CD4-positive, alpha-beta T cell treated with Interferon alpha-2 for 1 hour (primary cell): ENCODE data around the gene TMEM229B.
"Not testable (repeated sequence)": the region's sequence is repeated elsewhere in the genome, so short reads cannot be mapped to it uniquely, and the experiment has no call there.

ENCODE experiments used
- DNase-seq, 2 donors: peaks; one replicate each; pipeline ENCODE4 v3.0.0-alpha.2; 2020 to 2022

TMEM229B gene

DNA sequence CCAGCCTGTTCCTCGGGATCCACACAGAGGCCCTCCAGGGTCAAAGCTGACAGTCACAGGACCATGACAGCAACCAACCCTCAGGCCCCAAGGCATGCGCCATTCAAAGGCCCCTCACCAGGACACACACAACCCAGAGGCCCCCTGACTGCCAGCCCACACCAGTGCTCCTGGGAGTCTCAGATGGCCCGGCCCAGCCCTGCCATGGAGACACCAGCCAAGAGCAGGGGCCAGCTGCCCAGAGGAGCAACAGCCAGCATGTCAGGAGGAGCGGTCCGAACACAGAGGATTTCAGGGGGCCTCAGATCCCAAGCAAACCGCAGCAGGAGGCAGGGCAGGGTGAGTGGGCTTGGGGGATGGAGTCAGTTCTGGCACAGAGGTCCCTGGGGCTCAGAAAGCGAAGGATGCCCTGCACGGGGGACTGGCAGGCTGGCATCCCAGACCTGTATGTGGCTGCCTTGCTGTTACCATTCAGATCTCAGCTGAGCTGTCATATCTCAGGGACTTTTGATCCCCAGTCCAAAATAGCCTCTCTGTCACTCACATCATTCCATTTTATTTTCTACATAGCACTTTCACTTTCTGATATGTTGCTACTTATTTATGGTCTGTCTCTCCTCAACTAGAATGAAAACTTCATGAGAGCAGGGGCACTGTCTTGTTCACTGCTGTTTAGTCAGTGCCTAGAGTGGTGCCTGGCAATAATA lies 4.8 kb downstream of the TMEM229B start:
- DNase-seq: no peak

DNA sequence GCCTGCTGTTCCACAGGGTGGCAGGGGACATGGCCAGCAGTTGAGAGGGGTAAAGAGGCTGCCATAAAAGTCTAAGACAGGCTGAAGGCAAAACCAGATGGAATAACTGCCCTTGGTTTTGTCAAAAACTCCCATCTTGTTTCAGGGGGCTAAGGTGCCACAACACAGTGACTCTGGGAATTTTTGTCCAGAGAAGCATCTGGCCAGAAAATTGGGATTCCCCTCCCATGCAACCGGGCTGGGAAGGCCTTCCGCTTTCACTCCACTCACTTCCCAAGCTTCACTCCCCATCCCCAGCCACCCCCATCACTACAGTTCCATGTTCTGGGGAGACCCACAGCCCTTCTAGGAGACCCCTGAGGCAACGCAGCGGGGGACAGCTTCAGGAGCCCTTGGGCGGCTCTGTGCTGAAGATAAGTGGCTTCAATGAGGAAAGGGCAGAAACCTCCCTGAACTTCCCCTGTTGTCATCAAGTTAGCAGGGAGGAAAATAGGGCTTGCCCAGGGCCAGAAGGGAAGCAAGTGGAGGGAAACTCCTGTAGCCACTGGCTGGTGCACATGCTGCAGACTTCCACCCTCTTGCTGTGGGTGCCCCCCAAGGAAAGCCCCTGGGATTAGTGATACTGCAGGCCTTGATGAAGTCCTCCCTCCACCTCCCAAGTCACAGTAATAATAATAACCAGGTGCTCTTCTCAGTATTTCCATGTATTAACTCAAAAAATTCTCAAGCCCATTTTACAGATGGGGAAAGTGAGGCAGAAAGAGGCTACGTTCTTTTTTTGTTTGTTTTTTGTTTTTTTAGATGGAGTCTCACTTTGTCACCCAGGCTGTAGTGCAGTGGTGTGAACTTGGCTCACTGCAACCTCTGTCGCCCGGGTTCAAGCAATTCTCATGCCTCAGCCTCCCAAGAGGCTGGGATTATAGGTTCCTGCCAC lies 6.0 kb downstream of the TMEM229B start:
- DNase-seq: no peak

DNA sequence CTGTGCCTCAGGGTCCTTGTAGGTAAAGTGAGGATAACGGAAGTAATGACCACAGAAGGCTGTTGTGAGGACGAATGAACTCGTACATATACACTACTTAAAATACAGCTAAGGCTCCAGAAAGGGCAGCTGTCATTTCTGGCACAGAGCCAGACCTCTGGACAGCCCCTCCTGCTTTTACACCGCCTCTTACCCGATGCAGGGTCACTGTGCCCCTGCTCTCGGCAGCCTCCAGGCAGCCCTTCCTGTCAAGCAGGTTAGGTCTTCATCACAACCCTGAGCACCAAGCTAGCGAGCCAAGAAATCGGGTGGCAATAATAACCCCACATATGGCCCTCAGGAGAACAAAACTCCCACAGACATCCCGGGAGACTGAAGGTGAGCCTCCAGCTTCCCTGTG lies 8.5 kb downstream of the TMEM229B start:
- DNase-seq: no peak

DNA sequence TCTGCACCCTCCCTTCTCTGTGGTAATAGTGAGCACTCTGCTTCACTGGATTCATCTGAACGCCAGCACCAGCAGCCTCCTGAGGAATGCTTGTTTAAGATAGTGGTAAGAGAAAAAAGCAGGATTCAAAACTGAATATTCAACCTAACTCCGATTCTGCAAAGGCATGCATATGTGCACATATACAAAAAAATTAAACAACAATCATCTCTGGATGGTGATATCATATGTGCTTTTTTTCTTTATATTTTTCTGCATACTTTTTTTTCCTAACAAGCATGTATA lies 9.8 kb downstream of the TMEM229B start:
- no peak for DNase-seq

DNA sequence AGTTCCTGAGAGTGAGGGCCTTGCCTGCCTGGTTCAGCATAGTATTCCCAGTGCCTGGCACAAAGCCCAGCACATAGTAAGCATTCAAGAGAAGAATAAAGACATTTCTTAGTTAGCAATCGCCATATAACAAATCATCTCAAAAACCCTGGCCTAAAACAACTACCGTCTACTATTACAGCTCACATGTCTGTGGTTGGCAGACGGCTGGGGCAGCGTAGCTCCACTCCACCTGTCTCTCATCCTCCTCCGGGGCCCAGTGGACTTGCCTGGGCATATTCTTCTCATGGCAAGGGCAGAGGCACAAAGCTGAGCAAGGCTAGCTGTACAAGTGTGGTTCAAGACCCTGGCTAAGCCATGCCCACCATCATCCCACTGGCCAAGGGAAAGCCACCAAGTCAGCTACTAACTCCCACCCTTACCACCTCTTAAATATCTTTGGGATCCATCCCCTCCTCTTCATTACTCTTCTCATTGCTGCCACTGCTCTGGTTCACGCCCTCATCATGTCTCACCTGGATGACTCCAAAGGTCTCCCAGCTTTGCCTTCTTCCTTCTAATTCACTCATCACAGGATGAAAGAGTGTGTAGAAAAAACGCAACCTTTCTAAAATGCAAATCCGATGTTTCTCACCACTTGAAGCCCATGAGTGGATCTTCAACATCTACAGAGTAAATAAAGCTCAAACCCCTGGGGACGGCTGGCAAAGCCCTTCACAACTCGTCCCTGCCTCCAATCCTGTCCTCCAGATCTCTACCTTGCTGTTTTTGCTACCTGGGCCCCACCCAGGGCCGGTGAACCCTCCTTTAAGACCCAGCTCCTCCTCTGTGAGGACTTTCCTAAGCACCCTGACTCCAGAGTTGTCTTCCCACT lies 10.4 kb downstream of the TMEM229B start:
- DNase-seq: no peak

DNA sequence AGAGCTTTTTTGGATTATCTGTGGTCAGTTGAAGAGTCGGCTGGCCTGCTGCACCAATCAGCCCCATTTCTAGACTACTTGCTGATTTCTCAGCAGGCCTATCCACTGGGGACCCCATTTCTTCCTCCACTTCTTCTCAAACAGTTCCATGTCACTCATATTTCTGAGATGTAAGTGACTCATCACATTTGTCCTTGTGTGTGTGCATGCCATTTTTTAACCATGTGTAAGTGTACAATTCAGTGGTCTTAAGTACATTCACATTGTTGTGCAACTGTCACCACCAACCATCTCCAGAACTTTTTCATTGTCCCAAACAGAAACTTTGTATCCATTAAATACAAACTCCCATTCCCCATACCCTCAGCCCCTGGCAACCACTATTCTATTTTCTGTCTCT lies 14.2 kb downstream of the TMEM229B start:
- DNase-seq: no peak

DNA sequence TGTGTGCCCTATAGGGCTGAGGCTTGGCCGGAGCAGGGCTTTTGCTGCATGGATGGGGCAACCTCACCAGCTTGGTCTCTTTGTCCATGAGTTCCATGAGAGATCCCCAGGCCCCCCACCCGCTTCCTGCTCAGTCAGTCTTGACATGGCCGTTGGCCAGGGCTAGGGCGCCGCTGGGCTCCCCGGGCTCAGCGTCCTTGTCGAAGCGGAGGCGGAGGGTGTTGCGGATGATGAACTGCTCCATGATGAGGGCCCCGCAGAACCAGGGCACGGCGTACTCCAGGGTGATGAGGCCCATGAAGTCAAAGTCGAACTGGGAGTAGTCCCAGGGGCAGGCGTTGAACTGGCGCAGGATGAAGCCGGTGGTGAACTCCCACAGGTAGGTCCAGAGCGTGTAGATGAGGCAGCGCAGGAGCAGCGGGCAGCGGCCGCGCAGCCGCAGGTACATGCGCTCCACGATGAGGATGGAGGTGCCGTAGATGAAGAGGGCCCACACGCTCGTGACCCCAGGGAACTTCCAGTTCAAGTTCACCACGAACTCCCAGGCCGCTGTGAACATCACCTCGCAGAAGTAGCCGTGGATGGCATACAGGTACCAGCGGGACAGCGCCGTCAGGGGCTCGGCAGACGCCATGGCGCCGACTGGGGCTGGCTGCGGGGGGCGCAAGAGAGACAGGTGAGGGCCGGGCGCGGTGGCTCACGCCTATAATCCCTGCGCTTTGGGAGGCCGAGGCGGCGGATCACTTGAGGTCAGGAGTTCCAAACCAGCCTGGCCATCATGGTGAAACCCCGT lies 15.0 kb downstream of the TMEM229B start:
- DNase-seq: no peak

DNA sequence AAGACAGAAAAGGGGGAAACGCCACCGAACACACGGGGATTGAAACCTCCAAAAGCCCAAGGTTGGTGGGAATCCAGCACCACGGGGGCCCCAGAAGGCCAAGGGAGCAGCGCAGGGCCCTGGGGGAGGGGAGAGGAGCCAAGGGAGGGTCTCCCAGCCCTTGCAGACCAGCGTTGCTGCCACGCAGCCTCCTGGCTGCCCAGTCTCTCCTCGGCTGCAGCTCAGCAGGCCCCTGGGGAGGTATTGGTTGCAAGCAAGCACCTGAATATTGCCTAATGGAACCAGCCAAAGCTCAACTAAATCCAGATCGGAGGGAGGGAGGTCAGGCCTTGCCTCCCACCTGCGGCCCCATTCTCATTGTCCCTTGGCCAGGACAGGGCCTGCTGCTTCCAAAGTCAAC lies 15.8 kb downstream of the TMEM229B start:
- DNase-seq: no peak

DNA sequence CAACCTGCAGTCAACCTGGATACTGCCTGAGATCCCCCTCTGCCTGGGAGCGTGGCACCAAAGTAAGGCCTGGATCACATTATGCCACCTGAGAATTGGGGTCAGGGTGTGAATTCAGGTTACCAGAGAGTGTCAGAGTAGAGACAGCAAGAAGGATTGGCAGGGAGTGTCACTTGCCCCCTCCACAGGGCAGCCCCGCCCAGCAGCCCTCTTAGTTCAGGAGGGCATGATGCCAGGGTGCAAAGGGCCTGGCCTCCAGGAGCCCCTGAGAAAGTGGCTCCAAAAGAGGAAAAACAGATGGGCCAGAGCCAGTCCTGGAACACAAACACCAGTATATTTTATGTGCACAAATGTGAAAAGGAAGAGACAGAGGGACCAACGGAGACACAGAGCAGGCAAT lies 18.6 kb downstream of the TMEM229B start:
- DNase-seq: no peak

DNA sequence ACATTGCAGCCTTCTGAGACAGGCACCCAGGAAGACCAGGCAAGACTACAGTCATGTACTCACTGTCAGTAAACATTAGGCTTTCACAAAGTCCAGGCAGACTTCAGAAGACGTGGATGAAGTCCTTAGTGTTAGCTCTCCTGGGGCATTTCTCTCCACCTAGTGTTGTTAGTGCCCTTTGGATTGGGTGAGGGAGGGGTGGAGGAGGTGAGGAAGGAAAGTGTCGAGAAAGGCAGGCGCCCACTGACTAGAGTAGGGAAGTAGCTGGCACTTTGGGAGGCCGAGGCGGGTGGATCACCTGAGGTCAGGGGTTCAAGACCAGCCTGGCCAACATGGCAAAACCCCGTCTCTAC lies 20.2 kb downstream of the TMEM229B start:
- DNase-seq: no peak

DNA sequence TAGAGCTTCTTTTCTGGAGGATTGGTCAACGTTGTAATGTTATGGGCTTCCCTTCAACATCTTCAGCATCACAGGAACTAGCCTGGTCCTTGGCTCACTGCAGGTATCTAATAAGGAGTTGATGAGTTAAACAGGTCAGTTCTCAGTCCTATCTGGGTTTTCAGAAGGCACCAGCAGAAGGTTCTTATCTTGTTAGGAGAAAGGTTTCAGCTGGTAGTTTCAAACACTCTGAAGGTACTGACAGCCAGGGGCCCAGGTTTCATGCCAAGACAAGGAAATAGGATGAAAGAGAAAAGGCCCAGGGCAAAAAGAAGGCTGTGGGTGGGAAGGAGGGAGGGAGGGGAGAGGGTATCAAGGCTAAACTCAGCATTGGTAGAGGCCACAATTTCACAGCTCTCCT lies 21.4 kb downstream of the TMEM229B start:
- no peak for DNase-seq

DNA sequence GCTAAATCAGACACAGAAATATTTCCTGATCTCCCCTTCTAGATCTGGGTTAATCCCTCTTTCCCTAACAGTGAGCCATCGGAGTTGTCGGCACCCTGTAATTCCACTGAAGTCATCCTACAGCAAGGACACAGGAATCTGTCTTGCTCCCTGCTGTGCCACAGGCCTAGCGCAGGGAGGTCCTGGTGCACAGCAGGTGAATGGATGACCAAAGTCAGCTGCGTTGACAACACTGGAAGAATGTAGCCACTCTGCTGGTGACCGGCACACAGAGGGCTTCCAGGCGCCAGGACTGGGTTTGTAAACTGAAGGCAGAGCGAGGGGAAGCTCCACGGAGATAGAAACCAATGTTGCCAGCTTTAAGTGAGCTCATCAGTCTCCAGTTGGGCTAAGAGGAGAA lies 23.6 kb downstream of the TMEM229B start:
- DNase-seq: no peak

DNA sequence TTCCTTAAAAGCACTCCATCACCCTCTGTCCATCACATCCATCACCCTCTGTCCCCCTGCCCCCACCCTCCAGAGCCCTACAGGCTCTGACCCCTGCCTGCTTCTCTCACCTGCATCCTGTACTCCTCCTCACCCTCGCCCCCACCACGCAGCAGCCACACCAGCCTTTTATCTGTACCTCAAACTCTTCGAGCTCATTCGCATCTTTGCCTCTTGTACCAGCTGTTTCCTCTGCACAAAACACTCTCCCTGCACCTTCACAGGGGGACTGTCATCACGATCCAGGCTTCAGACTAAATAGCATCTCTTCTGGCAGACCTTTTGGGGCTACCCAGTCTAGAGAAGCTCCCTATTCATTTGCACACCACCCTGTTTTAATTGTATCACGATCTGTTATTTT lies 24.1 kb downstream of the TMEM229B start:
- peak; percentile 5 to 12 for DNase-seq

DNA sequence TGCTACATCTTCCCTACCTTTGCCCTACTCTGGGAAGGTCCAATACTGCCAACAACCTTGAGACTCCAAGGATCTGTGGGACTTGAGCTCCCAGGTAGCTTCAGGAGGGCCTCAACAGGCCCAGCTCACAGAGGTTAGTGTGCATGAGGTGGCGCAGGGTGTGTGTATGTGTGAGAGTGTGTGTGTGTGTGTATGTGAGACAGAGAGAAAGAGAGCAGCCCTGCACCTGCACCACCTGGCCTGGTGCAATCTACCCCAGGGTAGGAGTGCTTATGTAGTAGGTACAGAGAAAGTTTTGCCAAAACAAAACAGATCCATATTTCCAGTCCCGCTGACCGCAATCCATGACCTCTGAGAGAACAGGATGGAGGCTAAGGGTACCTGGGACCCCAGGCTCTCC lies 24.6 kb downstream of the TMEM229B start:
- DNase-seq: no peak

DNA sequence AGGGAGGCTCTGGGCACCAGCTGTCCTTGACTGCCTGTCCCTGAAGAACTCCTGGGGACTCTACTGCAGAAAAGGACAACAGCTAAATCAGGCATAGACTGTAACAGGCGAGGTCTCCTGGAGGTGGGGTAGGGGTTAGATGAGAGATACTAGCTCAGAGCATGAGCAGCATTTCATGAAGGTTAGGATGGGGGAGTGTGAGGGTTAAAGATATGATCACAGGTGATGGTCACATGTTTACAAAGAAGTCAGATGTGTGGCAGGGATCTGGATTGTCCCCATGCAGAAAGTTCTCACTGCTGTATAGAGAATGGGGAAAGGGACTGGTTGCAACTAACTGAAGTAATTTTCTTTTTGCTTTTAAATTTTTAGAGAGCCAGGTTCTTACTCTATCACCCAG lies 26.5 kb downstream of the TMEM229B start:
- no peak for DNase-seq

DNA sequence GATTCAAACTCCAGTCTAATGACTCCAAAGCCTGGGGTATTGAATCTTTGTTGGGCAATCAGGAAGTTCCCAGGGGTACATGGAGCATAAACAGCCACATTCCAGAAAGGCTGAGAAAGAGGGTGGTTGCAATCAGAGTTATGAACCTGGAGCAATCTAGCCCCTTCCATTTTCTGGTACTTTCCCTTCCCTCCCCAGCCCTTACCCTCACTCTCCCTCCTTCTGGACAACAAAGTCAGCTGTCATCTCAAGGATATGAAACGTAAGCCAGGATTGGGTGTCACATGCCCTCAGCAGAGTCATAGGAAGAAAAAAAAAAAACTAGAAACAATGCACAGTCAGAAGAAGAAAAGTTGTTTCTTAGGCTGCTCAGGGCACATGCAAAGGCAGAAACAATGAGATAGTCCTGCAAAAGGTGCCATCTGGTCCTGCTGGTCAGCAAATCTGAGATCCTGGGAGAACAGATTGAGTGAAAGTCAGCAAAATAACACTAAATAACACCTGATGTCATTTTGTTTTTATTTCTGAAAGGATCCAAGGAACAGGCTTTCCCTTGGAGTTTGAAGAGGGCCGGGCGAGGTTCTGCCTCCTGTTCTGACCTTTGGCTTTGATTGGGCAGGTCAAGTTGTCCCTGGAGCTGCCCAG lies 27.1 kb downstream of the TMEM229B start:
- no peak for DNase-seq

DNA sequence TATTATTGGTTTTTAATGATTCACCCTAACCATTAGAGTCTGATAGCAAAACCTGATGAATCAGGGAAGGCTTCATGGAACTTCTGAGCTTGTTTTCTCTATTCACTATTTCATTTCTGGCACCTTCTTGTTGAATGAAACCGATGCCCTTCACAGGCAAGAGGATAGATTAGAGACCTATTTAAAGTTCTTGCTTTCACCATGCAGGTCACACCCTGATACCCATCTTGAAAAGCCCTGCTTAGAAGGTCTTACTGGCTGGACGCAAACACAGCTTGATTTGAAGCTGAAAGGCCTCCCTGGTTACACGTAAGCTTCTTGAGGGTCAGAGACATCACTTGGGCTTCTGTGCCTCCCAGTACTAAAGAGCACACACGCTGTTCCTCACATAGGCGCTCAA lies 29.2 kb downstream of the TMEM229B start:
- no peak for DNase-seq

DNA sequence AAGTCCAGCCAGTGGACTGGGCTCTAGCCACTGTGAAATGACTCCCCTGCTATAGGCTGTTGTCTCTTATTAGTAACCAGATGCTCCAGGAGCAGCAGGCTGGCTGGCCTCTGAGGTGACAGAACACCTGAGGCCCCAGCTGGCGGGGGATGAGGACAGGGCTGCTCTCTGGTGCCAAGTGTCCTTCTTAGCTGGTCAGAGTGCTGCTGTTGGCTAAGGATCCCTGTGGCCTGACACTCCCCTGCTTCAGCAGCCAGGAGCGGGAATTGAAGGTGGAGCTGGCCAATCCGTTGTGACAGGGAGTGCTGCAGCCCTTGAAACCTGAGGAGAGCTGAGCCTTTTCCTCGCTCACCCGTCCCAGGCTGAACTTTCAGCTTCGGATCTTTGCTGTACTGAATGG lies 30.7 kb downstream of the TMEM229B start:
- no peak for DNase-seq

DNA sequence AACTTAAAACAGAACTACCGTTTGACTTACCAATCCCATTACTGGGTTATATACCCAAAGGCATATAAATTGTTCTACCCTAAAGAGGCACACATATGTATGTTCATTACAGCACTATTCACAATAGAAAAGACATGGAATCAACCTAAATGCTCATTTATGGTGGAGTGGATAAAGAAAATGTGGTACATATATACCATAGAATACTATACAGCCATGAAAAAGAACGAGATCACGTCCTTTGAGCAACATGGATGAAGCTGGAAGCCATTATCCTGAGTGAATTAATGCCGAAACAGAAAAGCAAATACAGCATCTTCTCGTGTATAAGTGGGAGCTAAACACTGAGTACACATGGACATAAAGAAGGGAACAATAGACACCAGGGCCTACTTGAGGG lies 31.8 kb downstream of the TMEM229B start:
- no peak for DNase-seq

DNA sequence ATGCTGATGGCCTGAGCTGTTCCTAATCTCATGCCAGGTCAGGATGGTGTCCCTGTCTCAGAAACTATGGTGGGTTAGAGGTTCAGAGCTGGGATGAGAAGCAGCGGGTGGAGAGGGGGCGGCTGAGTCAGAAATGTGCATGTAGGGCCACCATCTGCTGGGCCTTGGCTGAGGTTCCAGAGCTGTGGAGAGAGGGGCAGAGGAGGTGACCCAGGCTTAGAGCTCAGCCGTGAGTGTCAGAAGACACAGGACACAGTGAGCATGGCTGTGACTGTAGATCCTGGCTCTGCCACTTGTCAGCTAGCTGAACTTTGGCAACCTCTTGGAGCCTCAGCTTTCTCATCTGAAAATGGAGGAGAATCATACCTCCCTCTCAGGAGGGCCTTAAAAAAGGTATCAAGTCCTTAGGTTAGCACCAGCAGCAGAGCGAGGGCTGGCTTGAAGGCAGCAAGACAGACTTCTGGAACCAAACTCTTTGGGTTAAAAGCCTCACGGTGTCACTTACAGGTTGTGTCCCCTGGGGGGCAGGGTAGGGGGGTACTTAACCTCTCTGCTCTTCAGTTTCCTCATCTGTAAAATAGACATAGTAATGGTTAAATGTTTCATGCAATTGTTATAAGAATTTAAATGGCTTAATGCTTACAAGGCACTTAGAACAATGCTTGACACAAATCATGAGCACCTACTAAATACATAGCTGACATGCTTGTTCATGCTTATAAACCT lies 34.8 kb downstream of the TMEM229B start:
- no peak for DNase-seq

DNA sequence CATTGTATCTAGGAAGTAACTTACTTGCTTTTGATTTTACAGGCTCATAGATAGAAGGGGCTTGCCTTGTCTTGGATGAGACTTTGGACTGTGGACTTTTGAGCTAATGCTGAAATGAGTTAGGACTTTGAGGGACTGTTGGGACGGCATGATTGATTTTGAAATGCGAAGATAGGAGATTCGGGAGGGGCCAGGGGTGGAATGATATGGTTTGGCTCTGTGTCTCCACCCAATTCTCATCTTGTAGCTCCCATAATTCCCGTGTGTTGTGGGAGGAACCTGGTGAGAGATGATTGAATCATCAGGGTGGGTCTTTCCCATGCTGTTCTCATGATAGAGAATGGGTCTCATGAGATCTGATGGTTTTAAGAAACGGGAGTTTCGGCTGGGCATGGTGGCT lies 36.9 kb downstream of the TMEM229B start:
- DNase-seq: not testable (repeated sequence)

DNA sequence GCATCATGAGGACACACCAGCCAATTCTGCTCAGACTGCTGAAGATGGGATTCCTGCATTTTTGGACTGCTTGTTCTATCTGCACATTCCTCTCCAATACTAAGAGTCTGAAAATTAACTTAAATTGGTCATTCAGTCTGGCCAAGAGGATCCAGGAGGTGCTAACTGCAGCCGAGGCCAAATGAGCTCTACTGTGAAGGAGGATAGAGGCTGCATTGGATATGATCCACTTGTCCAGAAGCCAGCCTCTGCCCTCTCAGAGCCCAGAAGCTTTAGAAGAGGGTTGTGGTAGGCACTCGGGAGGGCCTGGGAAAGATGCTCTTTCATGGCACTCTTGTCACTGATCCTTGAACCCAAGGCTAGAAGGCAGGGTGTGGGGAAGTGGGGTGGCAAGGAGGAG lies 39.4 kb downstream of the TMEM229B start:
- DNase-seq: no peak
